CD4-positive, alpha-beta T cell treated with Interferon alpha-2 for 1 hour (primary cell): Measurements from ENCODE around the gene MRPS11.
"Not testable (repeated sequence)": the region's sequence is repeated elsewhere in the genome, so short reads cannot be mapped to it uniquely, and the experiment has no call there.

Experiments used
- DNase-seq, 2 donors: peaks; one replicate each; pipeline ENCODE4 v3.0.0-alpha.2; 2020 to 2022

The MRPS11 gene

DNA sequence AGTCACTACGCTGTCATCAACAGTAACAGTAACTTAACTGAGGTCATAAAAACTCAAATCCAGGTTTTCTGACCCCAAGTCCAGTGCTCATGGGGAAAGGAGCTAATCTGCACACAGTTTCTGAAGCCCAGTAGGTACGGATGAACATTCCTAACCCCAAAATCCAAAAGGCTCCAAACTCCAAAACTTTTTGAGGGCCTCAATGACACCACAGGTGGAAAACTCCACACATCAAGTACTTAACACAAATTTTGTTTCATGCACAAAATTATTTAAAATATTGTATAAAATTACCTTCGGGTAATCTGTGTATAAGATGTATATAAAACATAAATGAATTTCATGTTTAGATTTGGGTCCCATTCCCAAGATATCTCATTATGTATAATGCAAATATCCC, 10.8 kb upstream of the MRPS11 start:
- DNase-seq: no peak

DNA sequence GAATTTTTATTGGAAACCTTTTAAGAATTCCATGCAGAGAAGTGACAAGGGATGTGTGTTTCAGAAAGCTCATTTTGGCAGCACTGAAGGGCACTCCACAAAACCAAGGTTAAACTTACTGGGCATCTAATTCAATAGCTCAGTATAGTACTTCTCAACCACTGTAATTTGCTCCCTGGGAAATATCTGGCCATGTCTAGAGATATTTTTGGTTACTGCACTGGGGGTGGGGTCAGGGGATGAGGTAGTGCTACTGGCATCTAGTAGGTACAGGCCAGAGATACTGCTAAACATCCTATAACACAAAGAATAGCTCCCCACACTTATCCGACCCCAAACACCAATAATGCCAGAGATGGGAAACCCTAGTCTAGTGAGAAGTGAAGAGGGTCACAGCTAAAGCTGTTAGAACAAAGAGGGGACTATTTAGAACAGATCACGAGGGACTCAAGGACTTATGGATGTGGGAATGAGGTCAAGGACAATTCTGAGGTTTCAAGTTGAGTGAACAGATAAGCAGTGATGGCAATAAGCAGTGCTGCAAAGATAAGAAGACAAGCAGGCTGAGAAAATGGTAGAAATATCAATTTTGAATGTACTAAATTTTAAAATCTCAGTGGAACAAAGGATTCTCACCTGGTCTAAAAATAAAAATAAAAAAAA, 3.5 kb upstream of the MRPS11 start:
- no peak for DNase-seq

DNA sequence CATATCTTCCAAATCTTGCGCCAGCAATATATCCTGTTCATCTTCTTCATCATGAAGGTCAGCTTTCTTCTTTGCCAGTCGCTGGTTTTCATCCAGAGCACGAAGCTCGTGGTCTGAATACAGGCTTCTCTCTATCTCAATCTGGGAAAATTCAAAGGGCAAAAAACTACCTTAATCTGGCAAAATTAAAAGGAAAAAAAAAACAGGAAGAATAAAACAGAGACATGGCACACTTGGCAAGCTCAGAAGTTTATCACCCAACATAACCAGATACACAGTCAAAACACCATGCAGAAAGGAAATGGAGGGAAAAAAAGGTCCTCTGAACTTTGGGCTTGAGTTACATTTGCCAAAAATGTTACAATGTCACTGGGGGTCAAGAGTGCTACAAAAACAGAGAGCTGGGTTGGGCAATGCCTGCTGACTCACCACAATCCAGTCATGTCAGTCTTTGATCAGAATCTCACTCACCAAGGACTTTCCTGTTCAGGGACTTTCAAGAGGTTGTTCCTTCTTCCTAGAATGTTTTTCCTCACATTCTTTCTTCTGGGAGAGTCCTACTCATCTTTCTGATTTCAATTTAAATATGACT, 1.8 kb upstream of the MRPS11 start:
- no peak for DNase-seq

DNA sequence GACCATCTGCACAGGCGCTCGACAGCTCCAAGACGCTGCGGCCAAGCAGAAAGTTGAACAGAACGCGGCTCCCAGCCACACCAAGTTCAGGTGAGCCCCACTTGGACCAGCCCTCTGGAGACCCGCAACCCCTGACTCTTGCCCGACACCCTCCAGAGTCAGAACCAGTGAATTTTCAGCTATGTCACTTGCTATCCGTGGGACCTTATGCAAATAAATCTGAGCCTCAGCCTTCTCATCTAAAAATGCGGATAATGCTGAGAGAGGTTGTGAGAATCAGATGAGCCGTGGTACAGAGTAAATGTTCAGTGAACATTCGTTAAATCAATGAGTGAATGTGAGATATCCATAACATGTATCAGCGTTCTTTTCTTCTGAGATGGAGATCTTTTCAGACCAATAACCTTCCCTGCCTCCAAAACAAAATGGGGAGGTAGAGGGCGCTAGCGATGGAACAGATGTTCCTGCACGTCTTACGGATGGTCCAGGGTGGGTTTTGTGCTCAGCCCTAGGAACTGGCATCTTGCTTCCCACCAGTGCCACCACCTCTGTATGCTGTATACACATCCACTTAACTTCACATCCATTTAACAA, 524 bp downstream of the MRPS11 start:
- DNase-seq: no peak

DNA sequence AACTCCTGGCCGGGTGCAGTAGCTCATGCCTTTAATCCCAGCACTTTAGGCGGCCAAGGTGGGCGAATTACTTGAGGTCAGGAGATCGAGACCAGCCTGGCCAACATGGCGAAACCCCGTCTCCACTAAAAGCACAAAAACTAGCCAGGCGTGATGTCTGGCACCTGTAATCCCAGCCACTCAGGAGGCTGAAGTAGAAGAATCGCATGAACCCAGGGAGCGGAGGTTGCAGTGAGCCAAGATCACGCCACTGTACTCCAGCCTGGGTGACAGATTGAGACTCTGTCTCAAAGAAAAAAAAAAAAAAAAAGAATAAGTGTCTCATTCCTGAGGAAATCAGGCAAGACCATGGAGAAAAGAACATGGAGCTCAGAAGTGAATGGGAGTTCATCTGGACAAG, 1.2 kb downstream of the MRPS11 start:
- DNase-seq: not testable (repeated sequence)

DNA sequence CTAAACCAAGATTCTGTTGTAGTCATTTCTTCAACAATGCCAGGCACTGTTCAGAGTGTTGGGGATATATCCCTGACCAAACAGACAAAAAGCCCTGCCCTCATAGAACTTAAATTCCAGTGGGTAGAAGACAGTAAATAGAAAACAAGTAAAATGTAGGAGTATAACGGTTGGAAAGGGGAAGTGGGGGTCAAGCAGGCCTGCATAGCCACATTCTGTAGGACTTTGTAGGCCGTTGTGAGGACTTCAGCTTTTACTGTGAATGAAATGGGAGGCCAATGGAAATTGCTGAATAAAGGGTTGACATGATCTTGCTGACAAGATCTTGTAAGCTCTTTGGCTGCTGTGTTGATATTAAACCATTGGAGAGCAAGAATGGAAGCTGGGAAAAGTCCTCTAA, 1.8 kb downstream of the MRPS11 start:
- DNase-seq: no peak

DNA sequence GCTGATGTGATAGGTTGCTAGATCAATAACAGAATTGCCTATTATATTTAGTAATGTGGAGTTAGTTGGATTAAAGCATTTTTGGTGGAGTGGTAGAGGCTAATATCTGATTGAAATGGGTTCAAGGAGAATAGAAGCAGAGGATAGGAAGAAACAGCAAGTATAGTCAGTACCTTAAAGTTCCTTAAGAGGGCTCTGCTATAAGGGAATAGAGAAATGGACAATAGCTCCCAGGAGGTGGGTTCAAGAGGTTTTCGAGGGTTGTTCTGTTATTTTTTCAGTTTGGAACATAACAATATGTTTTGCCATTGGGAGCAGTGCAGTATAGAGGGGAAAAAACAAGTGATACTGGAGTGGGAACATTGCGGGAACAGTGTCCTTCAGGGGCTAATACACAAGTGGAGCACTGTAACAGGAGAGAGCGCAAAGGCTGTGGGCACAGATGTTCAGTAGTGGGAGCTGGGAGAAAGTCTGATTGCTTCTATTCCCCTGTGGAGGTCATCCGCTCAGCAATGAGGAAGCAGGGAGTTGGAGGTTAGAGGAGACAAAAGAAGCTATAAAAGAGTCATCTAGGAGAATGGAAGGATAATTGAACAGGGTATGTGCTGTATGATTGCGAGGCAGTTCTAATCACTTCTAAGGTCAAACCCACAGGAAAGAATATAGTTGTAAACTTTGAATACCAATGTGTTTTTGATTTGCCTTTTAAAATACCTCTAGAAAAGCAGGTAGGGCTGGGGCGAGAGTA, 3.3 kb downstream of the MRPS11 start:
- no peak for DNase-seq

DNA sequence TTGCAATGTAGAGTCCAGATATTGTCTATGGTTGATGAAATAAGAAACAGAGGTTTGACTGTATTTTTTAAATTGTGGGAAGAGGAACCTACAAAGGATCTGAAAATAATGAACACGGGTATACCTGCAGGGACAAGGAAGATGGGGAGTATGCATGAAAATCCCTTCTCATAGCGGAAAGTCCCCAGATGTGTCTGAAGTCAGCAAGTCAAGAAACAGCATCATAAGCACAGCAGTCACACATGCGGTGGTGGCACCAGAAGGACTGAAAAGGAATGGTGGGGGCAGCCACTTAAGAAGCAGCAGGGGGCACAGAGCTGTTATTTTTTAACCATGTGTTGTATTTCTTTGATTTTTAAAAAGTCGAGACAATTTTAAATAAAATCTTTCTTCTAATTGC, 4.7 kb downstream of the MRPS11 start:
- no peak for DNase-seq

DNA sequence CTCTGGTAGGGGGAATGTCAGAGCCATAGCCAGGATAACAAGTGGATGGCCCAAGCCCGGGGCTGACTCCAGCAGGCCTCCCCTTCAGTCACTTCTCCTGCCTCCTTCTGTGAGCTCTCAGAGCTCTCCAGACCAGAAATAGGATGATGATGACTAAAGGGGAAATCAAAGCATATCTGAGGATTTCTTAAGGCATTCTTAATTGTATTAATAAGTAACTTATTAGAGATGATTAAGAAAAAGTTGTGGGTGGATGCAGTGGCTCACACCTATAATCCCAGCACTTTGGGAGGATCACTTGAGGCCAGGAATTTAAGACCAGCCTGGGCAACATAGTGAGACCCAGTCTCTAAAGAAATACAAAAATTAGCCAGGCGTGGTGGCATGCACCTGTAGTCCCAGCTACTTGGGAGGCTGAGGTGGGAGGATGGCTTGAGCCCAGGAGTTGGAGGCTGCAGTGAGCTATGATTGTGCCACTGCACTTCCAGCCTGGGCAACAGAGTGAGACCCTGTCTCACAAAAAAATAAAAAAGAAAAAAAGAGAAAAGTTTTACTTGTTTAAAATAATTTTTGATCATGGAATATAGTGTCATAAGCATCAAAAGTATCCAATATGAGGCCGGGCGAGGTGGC, 6.3 kb downstream of the MRPS11 start:
- not testable (repeated sequence) for DNase-seq

DNA sequence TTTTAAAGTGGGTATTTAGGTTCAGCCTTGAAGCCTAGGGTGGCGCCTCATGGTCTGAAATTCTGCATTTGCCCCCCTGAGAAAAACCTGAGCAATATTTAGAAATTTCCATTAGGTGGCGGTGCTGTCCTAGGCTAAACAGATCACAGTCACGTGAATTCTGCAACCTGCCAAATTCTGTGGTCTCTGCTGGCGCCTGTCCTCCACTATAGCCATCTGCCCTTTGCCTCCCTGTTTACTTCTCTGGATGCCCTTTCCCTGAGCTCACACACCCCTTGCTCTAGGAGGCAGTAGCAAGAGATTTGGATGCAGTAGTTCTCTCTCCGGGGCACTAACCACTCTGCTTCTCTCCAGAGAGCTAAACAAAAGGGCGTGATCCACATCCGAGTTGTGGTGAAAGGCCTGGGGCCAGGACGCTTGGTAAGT, 9.1 kb downstream of the MRPS11 start:
- DNase-seq: peak in 1 of 2 donors; percentile 44

DNA sequence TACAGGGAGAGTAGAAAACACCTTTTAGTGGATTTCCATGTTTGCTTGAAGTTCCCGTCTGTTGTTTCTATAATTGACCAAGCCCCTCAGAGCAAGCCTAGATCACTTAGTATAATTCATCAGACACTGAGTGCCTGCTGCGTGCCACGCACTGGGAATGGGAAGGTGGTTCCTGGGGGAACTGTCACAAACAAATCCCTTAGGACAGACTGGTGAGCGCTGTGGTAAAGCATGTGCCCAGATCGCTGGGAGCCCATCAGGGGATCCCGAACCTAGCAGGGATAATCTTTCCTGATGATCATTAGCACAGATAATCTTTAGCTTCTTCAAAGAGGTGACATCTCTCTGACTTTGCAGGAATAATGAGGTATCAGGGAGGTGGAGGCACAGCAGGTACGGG, 9.6 kb downstream of the MRPS11 start:
- DNase-seq: no peak

DNA sequence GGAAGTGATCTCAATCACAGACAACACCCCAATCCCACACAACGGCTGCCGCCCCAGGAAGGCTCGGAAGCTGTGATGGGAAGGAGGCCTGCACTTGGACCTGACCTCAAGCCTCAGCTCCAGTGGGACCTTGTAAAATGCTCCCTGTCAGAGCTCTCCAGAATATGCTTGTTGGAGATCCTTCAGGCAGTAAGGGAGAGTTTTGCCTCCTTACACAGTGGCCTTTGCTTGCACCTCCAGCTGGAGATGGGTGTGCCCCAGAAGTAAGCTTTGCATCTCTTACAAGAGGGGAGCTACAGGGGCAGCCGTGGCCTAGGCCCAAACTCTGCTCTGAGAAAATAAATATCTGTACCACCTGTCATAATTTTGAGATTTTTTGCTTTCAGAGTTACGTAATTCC, 10.4 kb downstream of the MRPS11 start:
- DNase-seq: no peak

DNA sequence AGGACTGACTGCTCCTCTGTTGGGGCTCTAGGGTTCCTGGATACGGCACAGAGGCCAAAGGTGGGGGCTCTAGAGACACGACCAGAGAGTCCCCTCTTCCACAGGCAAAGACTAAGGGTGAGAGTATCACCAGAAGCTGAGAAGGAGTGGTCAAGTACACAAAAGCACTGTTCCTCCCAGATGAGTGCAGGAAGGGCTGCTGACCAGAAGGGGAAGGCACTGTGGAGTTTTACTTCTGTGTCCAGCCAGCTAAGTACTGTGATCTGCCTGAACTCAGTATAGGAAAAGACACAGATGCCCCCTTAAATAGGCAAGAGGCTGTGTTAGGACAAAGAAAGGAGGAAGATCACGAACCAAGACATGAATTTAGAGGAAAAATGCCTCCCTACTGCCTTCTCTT, 11.7 kb downstream of the MRPS11 start:
- no peak for DNase-seq

DNA sequence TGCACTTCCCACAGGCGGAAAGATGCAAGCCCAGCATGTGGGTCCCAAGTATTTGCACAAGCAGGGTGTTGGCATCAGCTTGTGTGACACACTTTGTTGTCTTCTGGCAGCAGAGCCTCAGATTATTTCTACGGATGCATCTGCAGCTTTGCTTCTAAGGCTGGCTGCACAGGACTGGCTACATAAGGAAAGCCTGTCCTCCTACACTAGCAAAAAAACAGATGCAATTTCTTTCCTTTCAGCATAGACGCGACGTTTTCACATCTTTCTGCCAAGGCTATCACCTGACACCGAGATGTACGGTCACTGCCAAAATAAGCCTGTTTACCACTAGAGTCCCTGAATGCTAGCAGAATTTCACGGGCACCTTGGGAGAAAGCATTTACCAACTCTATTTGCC, 13.5 kb downstream of the MRPS11 start:
- DNase-seq: no peak

DNA sequence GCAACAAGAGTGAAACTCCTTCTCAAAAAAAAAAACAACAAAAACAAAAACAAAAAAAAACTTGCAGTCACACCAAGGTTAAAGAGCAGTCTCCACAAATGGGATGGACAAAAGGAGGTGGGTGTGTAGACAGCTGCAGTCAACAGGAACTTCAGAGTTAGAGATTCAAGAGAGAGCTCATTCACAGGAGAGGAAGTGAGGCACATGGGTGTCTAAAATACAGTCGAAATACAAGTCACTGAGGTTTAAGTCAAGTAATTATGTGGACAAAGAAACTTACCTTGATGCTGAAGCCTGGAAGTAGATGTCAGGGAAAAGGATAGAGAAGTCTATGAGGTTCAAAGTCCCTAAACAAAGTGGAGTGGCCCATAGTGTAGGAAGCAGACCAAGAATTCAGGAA, 14.8 kb downstream of the MRPS11 start:
- DNase-seq: no peak

DNA sequence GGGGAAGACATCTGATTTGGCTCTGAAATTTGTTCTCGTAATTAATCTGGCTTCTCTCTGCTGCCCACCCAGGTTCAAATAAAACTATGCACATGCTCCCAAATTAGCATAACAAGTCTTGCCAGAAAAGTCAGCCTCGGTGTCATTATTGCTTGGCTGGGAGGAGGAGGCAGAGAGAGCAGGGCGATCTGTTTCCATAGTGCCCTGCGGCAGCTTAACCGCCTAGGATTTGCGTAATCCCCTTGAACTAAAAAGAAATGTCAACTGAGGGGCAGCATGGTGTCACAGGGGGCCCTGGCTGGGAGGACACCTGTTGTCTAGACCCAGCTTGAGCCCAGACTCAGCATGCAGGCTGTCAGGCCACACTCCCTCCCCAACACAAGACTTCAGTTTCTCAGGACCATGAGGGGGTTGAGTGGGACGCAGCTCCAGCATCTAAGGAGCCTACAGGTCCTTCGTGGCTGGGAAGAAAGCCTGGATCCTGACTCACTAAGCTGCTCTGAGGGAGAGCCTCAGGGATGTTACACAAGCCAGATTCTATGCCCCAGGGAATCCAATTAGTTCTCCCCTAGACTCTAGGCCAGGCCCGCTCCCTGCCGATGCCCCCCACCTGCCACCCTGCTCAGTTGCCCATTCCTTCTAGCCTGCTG, 17.3 kb downstream of the MRPS11 start:
- no peak for DNase-seq

DNA sequence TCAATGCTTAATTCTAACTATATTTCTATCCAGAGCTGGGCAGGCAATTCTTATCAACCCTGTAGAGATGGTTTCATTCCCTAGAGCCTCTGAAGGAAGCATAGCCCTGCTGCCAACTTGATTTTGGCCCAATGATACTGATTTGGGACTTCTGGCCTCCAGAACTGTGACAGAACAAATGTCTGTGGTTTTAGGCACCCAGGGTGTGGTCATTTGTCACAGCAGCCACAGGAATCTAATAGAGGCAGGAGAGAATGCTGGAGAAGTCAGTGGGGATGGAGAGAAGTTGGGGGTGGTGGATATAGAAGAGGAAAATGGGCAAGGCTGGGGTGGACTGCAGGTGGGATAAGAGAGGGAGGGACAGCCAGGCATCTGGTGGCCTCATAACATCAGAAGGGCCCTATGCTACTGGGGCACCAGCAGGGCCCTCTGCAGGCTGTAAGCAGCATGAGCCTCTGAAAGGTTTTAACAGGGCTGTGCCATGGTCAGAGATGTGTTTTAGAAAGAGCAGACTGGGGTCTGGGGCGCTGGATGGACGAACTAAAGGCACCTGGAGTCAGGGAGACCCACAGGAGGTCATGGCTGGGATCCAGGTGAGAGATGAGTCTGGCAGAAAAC, 19.8 kb downstream of the MRPS11 start:
- no peak for DNase-seq

DNA sequence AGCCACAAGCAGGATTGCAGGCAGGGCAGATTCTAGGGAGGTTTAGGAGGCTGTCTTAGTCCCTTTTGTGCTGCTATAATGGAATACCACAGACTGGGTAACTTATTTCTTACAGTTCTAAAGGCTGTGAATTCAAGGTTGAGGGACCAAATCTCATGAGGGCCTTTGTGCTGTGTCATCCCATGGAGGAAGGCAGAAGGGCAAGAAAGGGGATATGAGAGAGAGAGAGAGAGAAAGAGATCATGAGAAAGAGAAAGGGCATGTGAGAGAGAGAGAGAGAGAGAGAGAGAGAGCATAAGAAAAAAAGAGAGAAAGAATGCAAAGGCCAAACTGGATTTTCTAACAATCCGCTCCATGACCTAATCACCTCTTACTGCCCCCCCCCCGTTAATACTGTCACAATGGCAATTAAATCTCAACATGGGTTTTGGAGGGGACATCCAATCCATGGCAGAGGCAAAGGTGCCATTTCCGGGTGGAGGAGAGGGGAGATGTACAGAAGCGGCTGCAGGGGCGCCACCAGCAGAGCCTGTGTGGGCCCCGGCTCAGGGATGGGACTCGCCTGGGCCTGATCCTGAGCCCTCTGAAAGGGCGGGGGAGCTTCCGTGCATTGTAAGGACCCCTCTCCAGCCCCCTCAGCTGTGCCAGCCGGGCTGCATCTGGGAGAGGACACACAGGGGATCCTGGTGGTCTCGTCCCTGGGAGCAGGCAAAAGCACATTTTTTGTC, 20.5 kb downstream of the MRPS11 start:
- DNase-seq: no peak

DNA sequence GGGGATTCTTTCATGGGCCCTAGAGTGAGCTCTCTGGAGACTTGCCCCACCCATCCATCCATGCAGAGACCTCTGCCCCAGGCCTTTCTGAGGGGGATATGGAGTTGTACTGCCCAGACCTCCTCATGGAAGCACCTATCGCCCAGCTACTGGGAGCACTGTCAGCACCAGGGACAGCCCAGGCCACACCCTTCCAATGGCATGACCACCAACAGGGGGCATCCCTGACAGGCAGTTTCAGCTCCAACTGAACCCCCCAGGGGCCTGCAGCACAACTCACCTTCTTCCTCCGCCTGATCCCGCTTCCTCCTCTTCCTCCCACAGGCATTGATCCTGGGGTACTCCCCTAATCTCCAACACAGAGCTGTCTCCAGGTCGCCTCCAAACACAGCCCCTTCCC, 21.8 kb downstream of the MRPS11 start:
- no peak for DNase-seq

DNA sequence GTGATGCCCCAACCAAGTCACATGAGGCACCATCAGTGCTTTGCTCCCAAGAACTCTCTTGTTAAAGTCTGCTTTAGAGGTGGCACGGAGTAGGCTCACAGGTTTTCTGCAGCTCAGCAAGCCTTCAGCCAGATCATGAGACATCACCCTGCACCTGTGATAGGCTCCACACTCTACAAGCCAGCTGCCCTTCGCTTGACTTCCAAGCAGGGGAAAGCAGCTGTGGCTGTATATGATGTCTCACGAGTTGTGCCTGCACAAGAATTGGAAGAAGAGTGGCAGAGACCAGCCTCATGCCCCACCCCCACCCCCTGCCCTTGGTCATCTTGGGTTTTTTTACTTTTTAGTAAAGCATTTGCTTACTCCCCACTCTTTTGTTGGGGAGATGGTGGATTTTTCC, 22.5 kb downstream of the MRPS11 start:
- DNase-seq: no peak

DNA sequence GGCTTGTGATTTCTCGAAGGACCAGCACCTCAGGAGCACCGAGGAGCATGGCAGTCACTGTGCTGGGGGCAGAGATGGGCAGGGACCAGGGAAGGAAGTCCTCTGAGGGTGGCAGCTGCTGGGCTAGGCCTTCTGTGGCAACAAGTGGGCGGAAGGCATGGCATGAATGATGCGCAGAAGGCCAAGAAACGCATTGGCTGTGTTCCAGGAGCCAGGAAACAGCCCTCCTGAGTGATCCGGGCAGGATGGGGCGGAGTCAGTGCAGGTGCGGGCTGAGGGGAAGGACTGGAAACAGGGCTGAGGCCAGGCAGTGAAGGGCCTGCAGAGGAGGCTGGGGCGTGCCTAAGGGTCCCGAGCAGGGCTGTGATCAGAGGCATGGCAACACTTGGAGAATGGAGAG, 23.6 kb downstream of the MRPS11 start:
- no peak for DNase-seq

DNA sequence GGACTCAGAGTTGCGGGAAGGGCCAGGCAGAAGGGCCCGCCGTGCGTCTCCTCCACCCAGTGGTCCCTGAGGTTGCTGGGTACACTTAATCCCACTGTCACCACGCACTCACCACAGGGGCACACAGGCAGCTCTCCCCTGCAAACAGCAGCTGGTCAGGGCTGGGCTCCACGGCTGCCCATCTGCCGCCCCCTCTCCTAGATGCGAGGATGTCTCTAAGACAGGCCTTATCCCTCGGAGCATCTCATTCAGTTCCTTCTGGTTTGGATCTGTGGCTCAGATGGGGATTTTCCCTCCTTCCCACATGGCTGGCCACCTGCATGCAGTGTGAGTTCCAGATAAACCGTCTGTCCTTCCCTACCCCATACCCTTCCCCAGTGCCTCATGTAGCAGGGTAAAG, 26.3 kb downstream of the MRPS11 start:
- no peak for DNase-seq
